BE2C (cell line): Measurements from ENCODE around the gene EARS2.
"Not testable (repeated sequence)": the region's sequence is repeated elsewhere in the genome, so short reads cannot be mapped to it uniquely, and the experiment has no call there.

Experiments
- DNase-seq: peaks from one replicate; pipeline ENCODE4 v3.0.0-alpha.2; 2020
- H3K27me3 ChIP-seq: fragments of 250-450 bp; sonication (Bioruptor Pico); 2 replicates; pipeline ENCODE4 v1.5.1; 2020; ENCODE audit warnings: mild to moderate bottlenecking
- H3K36me3 ChIP-seq: fragments of 250-450 bp; sonication (Bioruptor Pico); 2 replicates; pipeline ENCODE4 v1.5.1; 2020; ENCODE audit warnings: mild to moderate bottlenecking
- H3K4me1 ChIP-seq: fragments of 250-450 bp; sonication (Bioruptor Pico); 2 replicates; pipeline ENCODE4 v1.5.1; 2020
- H3K4me3 ChIP-seq: 2 replicates; pipeline ENCODE4 v1.5.1; 2011; ENCODE audit warnings: low read depth, low read length
- H3K9me3 ChIP-seq: fragments of 250-450 bp; sonication (Bioruptor Pico); 2 replicates; pipeline ENCODE4 v1.5.1; 2020
- CTCF ChIP-seq: IDR thresholded peaks from 2 replicates; pipeline ENCODE4 v1.5.1; 2012; ENCODE audit warnings: mild to moderate bottlenecking, low read depth, low read length

The EARS2 gene

GRCh38 chr16:23590181-23590580 lies 33.0 kb upstream of the EARS2 start:
- peaks cover 89% of the 10 kb centered on the region for H3K36me3 ChIP-seq
- H3K9me3 ChIP-seq = no peaks in the 10 kb centered on the region
- no peaks in the 10 kb centered on the region for H3K27me3 ChIP-seq
- DNase-seq = no peak
- TF ChIP-seq CTCF = no peak
- H3K4me3 ChIP-seq = no peak overlapping the region
- H3K4me1 ChIP-seq = no peaks in the 10 kb centered on the region

- H3K9me3 ChIP-seq = no peaks in the 10 kb centered on the region
- H3K4me3 ChIP-seq = no peak overlapping the region
- TF ChIP-seq CTCF = no peak
- DNase-seq = no peak
- H3K4me1 ChIP-seq = no peaks in the 10 kb centered on the region
- H3K27me3 ChIP-seq = no peaks in the 10 kb centered on the region
- H3K36me3 ChIP-seq = peaks cover 80% of the 10 kb centered on the region
Observed at GRCh38 chr16:23587726-23588125, 30.6 kb upstream of the EARS2 start.

GRCh38 chr16:23584186-23585076 lies 27.3 kb upstream of the EARS2 start:
- no peak for DNase-seq
- no peak overlapping the region for H3K4me3 ChIP-seq

GRCh38 chr16:23583271-23583670 lies 26.1 kb upstream of the EARS2 start:
- H3K4me1 ChIP-seq, DNase-seq, H3K4me3 ChIP-seq, H3K27me3 ChIP-seq, H3K9me3 ChIP-seq: not testable (repeated sequence)
- H3K36me3 ChIP-seq = peaks cover 77% of the 10 kb centered on the region

More at GRCh38 chr16:23584186-23585076, 27.3 kb upstream of the EARS2 start:
- peaks cover 79% of the 10 kb centered on the region for H3K36me3 ChIP-seq
- TF ChIP-seq CTCF = no peak
- H3K27me3 ChIP-seq = no peaks in the 10 kb centered on the region
- H3K4me1 ChIP-seq = no peaks in the 10 kb centered on the region
- H3K9me3 ChIP-seq = no peaks in the 10 kb centered on the region

GRCh38 chr16:23581764-23582163 lies 24.6 kb upstream of the EARS2 start:
- Histone ChIP-seq H3K9me3 (no peaks in the 10 kb centered on the region), H3K27me3 (no peaks in the 10 kb centered on the region), H3K36me3 (peaks cover 62% of the 10 kb centered on the region), H3K4me1 (no peaks in the 10 kb centered on the region), H3K4me3 (no peak overlapping the region)
- DNase-seq = no peak
- no peak for TF ChIP-seq CTCF

- no peaks in the 10 kb centered on the region for H3K27me3 ChIP-seq
- peaks cover 50% of the 10 kb centered on the region for H3K36me3 ChIP-seq
- no peak overlapping the region for H3K4me3 ChIP-seq
- no peaks in the 10 kb centered on the region for H3K9me3 ChIP-seq
- TF ChIP-seq CTCF = no peak
- DNase-seq = no peak
- no peaks in the 10 kb centered on the region for H3K4me1 ChIP-seq
Observed at GRCh38 chr16:23580391-23580790, 23.2 kb upstream of the EARS2 start.
